ENCODE results near the gene PGLYRP4.

DNA sequence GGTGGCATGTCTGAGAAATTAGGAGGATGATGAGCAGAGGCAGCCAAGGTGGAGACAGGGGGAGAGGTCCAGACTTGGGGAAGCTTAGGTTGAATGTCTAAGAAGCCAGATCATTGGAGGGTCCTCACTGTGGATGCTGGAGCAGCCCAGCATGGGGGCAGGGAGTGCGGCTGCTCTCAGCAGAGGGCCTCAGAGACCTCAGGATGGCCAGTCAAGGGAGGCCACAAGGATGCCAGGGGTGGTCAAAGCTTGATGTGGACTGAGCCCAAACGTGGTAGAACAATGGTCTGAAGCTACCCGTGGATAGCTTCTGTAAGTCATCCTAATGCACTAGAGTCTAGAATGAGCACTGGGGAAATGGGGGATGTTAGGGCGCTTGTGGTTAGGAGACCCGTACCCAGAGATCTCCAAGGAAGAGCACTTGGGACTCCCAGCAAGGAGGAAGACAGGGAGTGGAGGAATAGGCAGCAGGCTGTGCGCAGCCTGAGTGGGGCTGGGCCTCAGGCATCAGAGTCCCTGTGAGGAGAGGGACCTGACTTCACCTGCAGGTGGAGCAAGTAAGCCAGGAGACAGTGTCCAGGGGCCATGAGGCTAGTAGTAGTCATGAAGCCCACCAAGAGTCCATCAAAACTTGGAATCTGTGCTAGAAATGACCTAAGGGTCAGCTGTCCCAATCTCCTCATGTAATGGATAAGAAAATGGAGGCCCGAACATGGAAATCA is 4.7 kb upstream of the PGLYRP4 start:
- TF ChIP-seq, protein P1, sequence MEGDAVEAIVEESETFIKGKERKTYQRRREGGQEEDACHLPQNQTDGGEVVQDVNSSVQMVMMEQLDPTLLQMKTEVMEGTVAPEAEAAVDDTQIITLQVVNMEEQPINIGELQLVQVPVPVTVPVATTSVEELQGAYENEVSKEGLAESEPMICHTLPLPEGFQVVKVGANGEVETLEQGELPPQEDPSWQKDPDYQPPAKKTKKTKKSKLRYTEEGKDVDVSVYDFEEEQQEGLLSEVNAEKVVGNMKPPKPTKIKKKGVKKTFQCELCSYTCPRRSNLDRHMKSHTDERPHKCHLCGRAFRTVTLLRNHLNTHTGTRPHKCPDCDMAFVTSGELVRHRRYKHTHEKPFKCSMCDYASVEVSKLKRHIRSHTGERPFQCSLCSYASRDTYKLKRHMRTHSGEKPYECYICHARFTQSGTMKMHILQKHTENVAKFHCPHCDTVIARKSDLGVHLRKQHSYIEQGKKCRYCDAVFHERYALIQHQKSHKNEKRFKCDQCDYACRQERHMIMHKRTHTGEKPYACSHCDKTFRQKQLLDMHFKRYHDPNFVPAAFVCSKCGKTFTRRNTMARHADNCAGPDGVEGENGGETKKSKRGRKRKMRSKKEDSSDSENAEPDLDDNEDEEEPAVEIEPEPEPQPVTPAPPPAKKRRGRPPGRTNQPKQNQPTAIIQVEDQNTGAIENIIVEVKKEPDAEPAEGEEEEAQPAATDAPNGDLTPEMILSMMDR (IDR thresholded peaks at IDR 0.05) = peak; percentile 80
- TF ChIP-seq, protein P2, sequence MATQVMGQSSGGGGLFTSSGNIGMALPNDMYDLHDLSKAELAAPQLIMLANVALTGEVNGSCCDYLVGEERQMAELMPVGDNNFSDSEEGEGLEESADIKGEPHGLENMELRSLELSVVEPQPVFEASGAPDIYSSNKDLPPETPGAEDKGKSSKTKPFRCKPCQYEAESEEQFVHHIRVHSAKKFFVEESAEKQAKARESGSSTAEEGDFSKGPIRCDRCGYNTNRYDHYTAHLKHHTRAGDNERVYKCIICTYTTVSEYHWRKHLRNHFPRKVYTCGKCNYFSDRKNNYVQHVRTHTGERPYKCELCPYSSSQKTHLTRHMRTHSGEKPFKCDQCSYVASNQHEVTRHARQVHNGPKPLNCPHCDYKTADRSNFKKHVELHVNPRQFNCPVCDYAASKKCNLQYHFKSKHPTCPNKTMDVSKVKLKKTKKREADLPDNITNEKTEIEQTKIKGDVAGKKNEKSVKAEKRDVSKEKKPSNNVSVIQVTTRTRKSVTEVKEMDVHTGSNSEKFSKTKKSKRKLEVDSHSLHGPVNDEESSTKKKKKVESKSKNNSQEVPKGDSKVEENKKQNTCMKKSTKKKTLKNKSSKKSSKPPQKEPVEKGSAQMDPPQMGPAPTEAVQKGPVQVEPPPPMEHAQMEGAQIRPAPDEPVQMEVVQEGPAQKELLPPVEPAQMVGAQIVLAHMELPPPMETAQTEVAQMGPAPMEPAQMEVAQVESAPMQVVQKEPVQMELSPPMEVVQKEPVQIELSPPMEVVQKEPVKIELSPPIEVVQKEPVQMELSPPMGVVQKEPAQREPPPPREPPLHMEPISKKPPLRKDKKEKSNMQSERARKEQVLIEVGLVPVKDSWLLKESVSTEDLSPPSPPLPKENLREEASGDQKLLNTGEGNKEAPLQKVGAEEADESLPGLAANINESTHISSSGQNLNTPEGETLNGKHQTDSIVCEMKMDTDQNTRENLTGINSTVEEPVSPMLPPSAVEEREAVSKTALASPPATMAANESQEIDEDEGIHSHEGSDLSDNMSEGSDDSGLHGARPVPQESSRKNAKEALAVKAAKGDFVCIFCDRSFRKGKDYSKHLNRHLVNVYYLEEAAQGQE (IDR thresholded peaks at IDR 0.05; ENCODE audit: insufficient read depth in 1 of 2, low read depth in 2 of 2, low read length in 1 of 2) = no peak
- TF ChIP-seq TCF7L2 (IDR thresholded peaks at IDR 0.05; ENCODE audit: low read depth, low read length) = no peak

Measured in Panc1 (cell line).